AG04450 (cell line): Measurements from ENCODE around the gene KIAA2012. TPM values are rescaled to one million over a fixed set of nuclear protein-coding genes. Genes with fewer than 3 reads are reported as not detected.

Experiments used
- CTCF ChIA-PET: fragments of 300-600, 350-600 bp; formaldehyde crosslinking; extraction: SDS; loops from one replicate; lab custom pipeline; 2022; ENCODE audit warnings: antibody characterized with exemption, inconsistent platforms; lab: Charles Lee
- POLR2A ChIA-PET: fragments of 350-600 bp; formaldehyde crosslinking; extraction: SDS; loops from one replicate; lab custom pipeline; 2021; ENCODE audit warnings: antibody characterized with exemption, inconsistent platforms; lab: Yijun Ruan, JAX
- DNase-seq: peaks from one replicate; pipeline ENCODE4 v3.0.0-alpha.2; 2011; ENCODE audit warnings: low read depth, low spot score
- H3K27ac ChIP-seq: one replicate; pipeline ENCODE4 v1.5.1; 2012; ENCODE audit warnings: low read depth, low read length, control low read depth
- H3K27me3 ChIP-seq: one replicate; pipeline ENCODE4 v1.6.0; 2012; ENCODE audit warnings: low read length; ENCODE audit not compliant: control insufficient read depth, insufficient read depth
- H3K4me3 ChIP-seq: 2 replicates; pipeline ENCODE4 v1.5.1; 2011; ENCODE audit warnings: mild to moderate bottlenecking, low read depth, low read length, control low read depth
- H3K9me3 ChIP-seq: 2 replicates; pipeline ENCODE4 v1.5.1; 2012; ENCODE audit warnings: low read length; ENCODE audit not compliant: control insufficient read depth, insufficient read depth
- polyA plus RNA-seq: library from polyadenylated mRNA; depleted of rRNA; stranded (reverse); fragments of >200 nt; gene quantifications from 2 replicates; pipeline ENCODE4 v1.2.3, GENCODE V29; 2011
- TF ChIP-seq, protein P1 (sequence below): IDR thresholded peaks from 2 replicates; pipeline ENCODE4 v1.5.1; 2011; ENCODE audit warnings: low read depth, low read length, control low read depth, inconsistent platforms

KIAA2012 gene
- polyA plus RNA-seq, 1 experiment: 0.12 TPM

- Histone ChIP-seq H3K4me3 (no peak overlapping the region), H3K9me3 (no peaks in the 10 kb centered on the region), H3K27ac (no peak overlapping the region), H3K27me3 (no peaks in the 10 kb centered on the region)
- no peak for DNase-seq
- ChIA-PET CTCF (interaction anchor here (0.6 kb wide), 1 partner anchor 243 kb away, joined by 3 read pairs; no protein-coding TSS in a partner anchor), POLR2A (no interaction called here)
- TF ChIP-seq, protein P1, sequence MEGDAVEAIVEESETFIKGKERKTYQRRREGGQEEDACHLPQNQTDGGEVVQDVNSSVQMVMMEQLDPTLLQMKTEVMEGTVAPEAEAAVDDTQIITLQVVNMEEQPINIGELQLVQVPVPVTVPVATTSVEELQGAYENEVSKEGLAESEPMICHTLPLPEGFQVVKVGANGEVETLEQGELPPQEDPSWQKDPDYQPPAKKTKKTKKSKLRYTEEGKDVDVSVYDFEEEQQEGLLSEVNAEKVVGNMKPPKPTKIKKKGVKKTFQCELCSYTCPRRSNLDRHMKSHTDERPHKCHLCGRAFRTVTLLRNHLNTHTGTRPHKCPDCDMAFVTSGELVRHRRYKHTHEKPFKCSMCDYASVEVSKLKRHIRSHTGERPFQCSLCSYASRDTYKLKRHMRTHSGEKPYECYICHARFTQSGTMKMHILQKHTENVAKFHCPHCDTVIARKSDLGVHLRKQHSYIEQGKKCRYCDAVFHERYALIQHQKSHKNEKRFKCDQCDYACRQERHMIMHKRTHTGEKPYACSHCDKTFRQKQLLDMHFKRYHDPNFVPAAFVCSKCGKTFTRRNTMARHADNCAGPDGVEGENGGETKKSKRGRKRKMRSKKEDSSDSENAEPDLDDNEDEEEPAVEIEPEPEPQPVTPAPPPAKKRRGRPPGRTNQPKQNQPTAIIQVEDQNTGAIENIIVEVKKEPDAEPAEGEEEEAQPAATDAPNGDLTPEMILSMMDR: peak; percentile 27; the same call in 1 of the 2 replicates
These were observed 829 bp upstream of the KIAA2012 start for GRCh38 chr2:202072226-202072625.

GRCh38 chr2:202074324-202074723, 1.3 kb downstream of the KIAA2012 start:
- no peak overlapping the region for H3K27ac ChIP-seq
- POLR2A ChIA-PET: no interaction called here
- no peak overlapping the region for H3K4me3 ChIP-seq
- TF ChIP-seq, protein P1: no peak
- H3K9me3 ChIP-seq: no peaks in the 10 kb centered on the region
- H3K27me3 ChIP-seq: no peaks in the 10 kb centered on the region
- CTCF ChIA-PET: no interaction called here
- no peak for DNase-seq

GRCh38 chr2:202079310-202079709, 6.3 kb downstream of the KIAA2012 start:
- Histone ChIP-seq H3K9me3 (no peaks in the 10 kb centered on the region), H3K4me3 (no peak overlapping the region), H3K27ac (no peak overlapping the region), H3K27me3 (no peaks in the 10 kb centered on the region)
- TF ChIP-seq, protein P1: no peak
- DNase-seq: no peak
- ChIA-PET CTCF (interaction anchor here (1.0 kb wide), 1 partner anchor 24 kb away, joined by 3 read pairs; no protein-coding TSS in a partner anchor), POLR2A (no interaction called here)

- peak overlapping the region; percentile 13 for H3K27ac ChIP-seq
- H3K9me3 ChIP-seq: no peaks in the 10 kb centered on the region
- TF ChIP-seq, protein P1: no peak
- POLR2A ChIA-PET: no interaction called here
- no peaks in the 10 kb centered on the region for H3K27me3 ChIP-seq
- CTCF ChIA-PET: no interaction called here
- no peak for DNase-seq
- no peak overlapping the region for H3K4me3 ChIP-seq
These were observed 11.2 kb downstream of the KIAA2012 start for GRCh38 chr2:202084265-202084664.

GRCh38 chr2:202088777-202089176, 15.7 kb downstream of the KIAA2012 start:
- no peak overlapping the region for H3K27ac ChIP-seq
- TF ChIP-seq, protein P1: no peak
- CTCF ChIA-PET: interaction anchor here (0.6 to 1.5 kb wide), 2 partner anchors 123 to 228 kb away, joined by 3 to 5 read pairs; no protein-coding TSS in a partner anchor
- DNase-seq: no peak
- no peak overlapping the region for H3K4me3 ChIP-seq
- no peaks in the 10 kb centered on the region for H3K27me3 ChIP-seq
- POLR2A ChIA-PET: no interaction called here
- H3K9me3 ChIP-seq: no peaks in the 10 kb centered on the region
